SH-SY5Y (cell line): ENCODE measurements around the gene SHOC1.

Experiments
- GATA2 ChIP-seq: IDR thresholded peaks from 2 replicates; pipeline ENCODE4 v1.6.1; 2011; ENCODE audit warnings: mild to moderate bottlenecking, low read depth, low read length
- GATA3 ChIP-seq: IDR thresholded peaks from 2 replicates; pipeline ENCODE4 v1.6.1; 2011; ENCODE audit warnings: low read depth, mild to moderate bottlenecking, low read length, moderate library complexity

SHOC1 gene

GRCh38 chr9:111819360-111819759 lies 24.6 kb upstream of the SHOC1 start:
- TF ChIP-seq GATA2 (no peak), GATA3 (no peak)

GRCh38 chr9:111815285-111816070 lies 20.7 kb upstream of the SHOC1 start:
- no peak for TF ChIP-seq GATA2
- TF ChIP-seq GATA3 = no peak

- TF ChIP-seq GATA3 (no peak), GATA2 (no peak)
These were observed 17.6 kb upstream of the SHOC1 start for GRCh38 chr9:111812337-111812736.

- TF ChIP-seq GATA3 (no peak), GATA2 (no peak)
These were observed 16.2 kb upstream of the SHOC1 start for GRCh38 chr9:111810908-111811307.

GRCh38 chr9:111807197-111807596 lies 12.5 kb upstream of the SHOC1 start:
- TF ChIP-seq GATA2 (no peak), GATA3 (no peak)

- TF ChIP-seq GATA2 (no peak), GATA3 (no peak)
These were observed 11.5 kb upstream of the SHOC1 start for GRCh38 chr9:111806259-111806658.

- no peak for TF ChIP-seq GATA3
- no peak for TF ChIP-seq GATA2
These were observed 11.1 kb upstream of the SHOC1 start for GRCh38 chr9:111805830-111806241.

- TF ChIP-seq GATA3 (no peak), GATA2 (no peak)
These were observed 10.5 kb upstream of the SHOC1 start for GRCh38 chr9:111805262-111805661.

GRCh38 chr9:111804636-111805035 lies 9.9 kb upstream of the SHOC1 start:
- TF ChIP-seq GATA2 = no peak
- no peak for TF ChIP-seq GATA3

GRCh38 chr9:111803924-111804323 lies 9.2 kb upstream of the SHOC1 start:
- TF ChIP-seq GATA2 (no peak), GATA3 (no peak)

- no peak for TF ChIP-seq GATA3
- no peak for TF ChIP-seq GATA2
These were observed 5.3 kb upstream of the SHOC1 start for GRCh38 chr9:111799915-111800526.

- no peak for TF ChIP-seq GATA2
- TF ChIP-seq GATA3 = no peak
These were observed 4.8 kb upstream of the SHOC1 start for GRCh38 chr9:111799506-111799905.

- TF ChIP-seq GATA3 = no peak
- no peak for TF ChIP-seq GATA2
These were observed 4.0 kb upstream of the SHOC1 start for GRCh38 chr9:111798786-111799185.

- TF ChIP-seq GATA3 (no peak), GATA2 (no peak)
These were observed 761 bp upstream of the SHOC1 start for GRCh38 chr9:111795557-111795839.

GRCh38 chr9:111789881-111790280 lies 4.9 kb downstream of the SHOC1 start:
- TF ChIP-seq GATA2 = no peak
- no peak for TF ChIP-seq GATA3
